ENCODE results near the gene TMEM17. TPM values are rescaled to one million over a fixed set of nuclear protein-coding genes. Genes with fewer than 3 reads are reported as not detected.
A peak's percentile ranks its signal among the peaks of the same experiment; 100 is the strongest.

The TMEM17 gene
- polyA plus RNA-seq, 2 of the 4 experiments (the other 2 are of a cell fraction), result 5.2 to 10.2 TPM

GRCh38 chr2:62474176-62474575 is 31.8 kb downstream of the TMEM17 start:
- ATAC-seq, result no peak
- TF ChIP-seq TP53 (CRISPR knock-in tag; IDR thresholded peaks at IDR 0.05) (no peak), EHF (CRISPR knock-in tag; IDR thresholded peaks at IDR 0.05) (no peak), HEYL (CRISPR knock-in tag; IDR thresholded peaks at IDR 0.05) (no peak), HOXB13 (CRISPR knock-in tag; IDR thresholded peaks at IDR 0.05; ENCODE audit: low read depth) (no peak), CTCF (IDR thresholded peaks at IDR 0.05) (no peak), PHF8 (IDR thresholded peaks at IDR 0.05; ENCODE audit: borderline replicate concordance, low read depth) (no peak)
- no peak for FAIRE-seq
- Histone ChIP-seq H3K4me1 (no peaks in the 10 kb centered on the region), H3K9me3 (no peaks in the 10 kb centered on the region), H3K27ac (peak overlapping the region in 1 of 2 experiments; percentile 56; a peak in 2 of 6 replicates), H3K4me2 (no peak overlapping the region), H3K4me3 (no peak overlapping the region)
- no peak for DNase-seq (ENCODE audit: low read depth in 1 of 2, low spot score in 1 of 2)
- ChIA-PET CTCF (interaction anchor here (0.7 to 1.5 kb wide), 7 partner anchors 9 to 301 kb away, joined by 3 to 8 read pairs (median 4); no protein-coding TSS in a partner anchor), POLR2A (no interaction called here)
- 90% methylated on average over 4 of the region's 4 CpGs for WGBS (ENCODE audit: missing lambda C conversion rate)

GRCh38 chr2:62473246-62473827 is 32.7 kb downstream of the TMEM17 start:
- Histone ChIP-seq H3K27ac (peak overlapping the region in 1 of 2 experiments; percentile 56; a peak in 3 of 6 replicates), H3K4me2 (no peak overlapping the region), H3K4me3 (no peak overlapping the region), H3K4me1 (no peaks in the 10 kb centered on the region), H3K9me3 (no peaks in the 10 kb centered on the region)
- FAIRE-seq (no peak), ATAC-seq (no peak), DNase-seq (ENCODE audit: low read depth in 1 of 2, low spot score in 1 of 2) (no peak)
- no peak for TF ChIP-seq HMGXB4 (CRISPR knock-in tag; IDR thresholded peaks at IDR 0.05; ENCODE audit: borderline replicate concordance)
- no peak for TF ChIP-seq CEBPB (IDR thresholded peaks at IDR 0.05)
- TF ChIP-seq RNF2 (IDR thresholded peaks at IDR 0.05; ENCODE audit: borderline replicate concordance, low read depth), result no peak
- no peak for TF ChIP-seq TFCP2L1 (CRISPR knock-in tag; IDR thresholded peaks at IDR 0.05)
- TF ChIP-seq KDM1A (IDR thresholded peaks at IDR 0.05; ENCODE audit: low read depth), result no peak
- no peak for TF ChIP-seq POLR2A (IDR thresholded peaks at IDR 0.05; ENCODE audit: low read length)
- TF ChIP-seq SREBF2 (IDR thresholded peaks at IDR 0.05), result no peak
- TF ChIP-seq ZFP36 (IDR thresholded peaks at IDR 0.05; ENCODE audit: borderline replicate concordance, partially characterized antibody), result no peak
- no peak for TF ChIP-seq HDAC2 (IDR thresholded peaks at IDR 0.05)
- TF ChIP-seq E2F6 (IDR thresholded peaks at IDR 0.05; ENCODE audit: borderline replicate concordance, low read depth), result no peak
- no peak for TF ChIP-seq NPAS2 (CRISPR knock-in tag; IDR thresholded peaks at IDR 0.05; ENCODE audit: borderline replicate concordance)
- TF ChIP-seq REST (IDR thresholded peaks at IDR 0.05), result no peak
- no peak for TF ChIP-seq ZC3H11A (IDR thresholded peaks at IDR 0.05)
- ChIA-PET POLR2A (no interaction called here), CTCF (interaction anchor here (0.7 to 1.5 kb wide), 6 partner anchors 8 to 251 kb away, joined by 3 to 8 read pairs (median 4); no protein-coding TSS in a partner anchor)
- WGBS (ENCODE audit: missing lambda C conversion rate), result 89% methylated on average over 1 of the region's 1 CpG
